Astrocyte (in vitro differentiated cells and primary cell): Measurements from ENCODE around the gene TNFAIP6. TPM values are rescaled to one million over a fixed set of nuclear protein-coding genes. Genes with fewer than 3 reads are reported as not detected.

Experiments
- DNase-seq: peaks from one replicate; pipeline ENCODE4 v3.0.0-alpha.2; 2010; ENCODE audit warnings: low read depth
- FAIRE-seq: peaks from 2 replicates; lab custom pipeline; 2011; peaks lifted over from hg19 to GRCh38; lab: Jason Lieb, UNC
- H2AFZ ChIP-seq: 2 replicates; pipeline ENCODE4 v1.6.0; 2012; ENCODE audit warnings: low read depth, low read length, inconsistent platforms
- H3K27ac ChIP-seq: 2 replicates; pipeline ENCODE4 v1.5.1; 2011; ENCODE audit warnings: low read depth, low read length, inconsistent platforms
- H3K27me3 ChIP-seq: 2 replicates; pipeline ENCODE4 v1.6.0; 2011; ENCODE audit warnings: low read length, inconsistent platforms; ENCODE audit not compliant: insufficient read depth
- H3K36me3 ChIP-seq: 2 replicates; pipeline ENCODE4 v1.5.1; 2011; ENCODE audit warnings: low read length, inconsistent platforms; ENCODE audit not compliant: insufficient read depth
- H3K4me1 ChIP-seq: 2 replicates; pipeline ENCODE4 v1.5.1; 2011; ENCODE audit warnings: low read length, inconsistent platforms; ENCODE audit not compliant: insufficient read depth
- H3K4me2 ChIP-seq: 2 replicates; pipeline ENCODE4 v1.6.0; 2012; ENCODE audit warnings: low read length, inconsistent platforms
- H3K4me3 ChIP-seq: 2 replicates; pipeline ENCODE4 v1.5.1; 2011; ENCODE audit warnings: low read depth, mild to moderate bottlenecking, low read length, inconsistent platforms; ENCODE audit not compliant: insufficient read depth
- H3K79me2 ChIP-seq: 2 replicates; pipeline ENCODE4 v1.6.0; 2012; ENCODE audit warnings: mild to moderate bottlenecking, low read length, inconsistent platforms; ENCODE audit not compliant: insufficient read depth
- H3K9ac ChIP-seq: 2 replicates; pipeline ENCODE4 v1.6.0; 2012; ENCODE audit warnings: mild to moderate bottlenecking, low read length, inconsistent platforms
- H3K9me3 ChIP-seq: 2 replicates; pipeline ENCODE4 v1.5.1; 2012; ENCODE audit warnings: low read depth, mild to moderate bottlenecking, low read length, inconsistent platforms; ENCODE audit not compliant: insufficient read depth
- H4K20me1 ChIP-seq: 2 replicates; pipeline ENCODE4 v1.6.0; 2012; ENCODE audit warnings: low read length, inconsistent platforms; ENCODE audit not compliant: insufficient read depth
- H3K27ac Mint-ChIP-seq: one replicate; pipeline ENCODE4 v1.8.0; 2021; ENCODE audit warnings: mild to moderate bottlenecking, mixed read lengths; ENCODE audit not compliant: unreplicated experiment
- H3K27me3 Mint-ChIP-seq: one replicate; pipeline ENCODE4 v1.8.0; 2021; ENCODE audit warnings: low read depth, mixed read lengths; ENCODE audit not compliant: unreplicated experiment
- H3K36me3 Mint-ChIP-seq: one replicate; pipeline ENCODE4 v1.8.0; 2021; ENCODE audit warnings: low read depth, mixed read lengths; ENCODE audit not compliant: unreplicated experiment
- H3K4me1 Mint-ChIP-seq: one replicate; pipeline ENCODE4 v1.8.0; 2021; ENCODE audit warnings: low read depth, mixed read lengths; ENCODE audit not compliant: unreplicated experiment
- H3K4me3 Mint-ChIP-seq: one replicate; pipeline ENCODE4 v1.8.0; 2021; ENCODE audit warnings: mild to moderate bottlenecking, moderate library complexity, mixed read lengths; ENCODE audit not compliant: unreplicated experiment
- H3K9me3 Mint-ChIP-seq: one replicate; pipeline ENCODE4 v1.8.0; 2021; ENCODE audit warnings: mild to moderate bottlenecking, mixed read lengths; ENCODE audit not compliant: unreplicated experiment
- EZH2 ChIP-seq: IDR thresholded peaks from 2 replicates; pipeline ENCODE4 v1.6.1; 2012; ENCODE audit warnings: mild to moderate bottlenecking, low read length, inconsistent platforms; ENCODE audit not compliant: insufficient read depth
- total RNA-seq: library from RNA; stranded (reverse); gene quantifications from 2 replicates; pipeline ENCODE4 v1.2.1, GENCODE V29; 2021
- TF ChIP-seq, protein P1 (sequence below): IDR thresholded peaks from 2 replicates; pipeline ENCODE4 v1.5.1; 2011; ENCODE audit warnings: low read depth, mild to moderate bottlenecking, inconsistent platforms, low read length, moderate library complexity; ENCODE audit not compliant: insufficient read depth

Gene TNFAIP6
- total RNA-seq, 1 donor from 2014 or later = 0.75 TPM

DNA sequence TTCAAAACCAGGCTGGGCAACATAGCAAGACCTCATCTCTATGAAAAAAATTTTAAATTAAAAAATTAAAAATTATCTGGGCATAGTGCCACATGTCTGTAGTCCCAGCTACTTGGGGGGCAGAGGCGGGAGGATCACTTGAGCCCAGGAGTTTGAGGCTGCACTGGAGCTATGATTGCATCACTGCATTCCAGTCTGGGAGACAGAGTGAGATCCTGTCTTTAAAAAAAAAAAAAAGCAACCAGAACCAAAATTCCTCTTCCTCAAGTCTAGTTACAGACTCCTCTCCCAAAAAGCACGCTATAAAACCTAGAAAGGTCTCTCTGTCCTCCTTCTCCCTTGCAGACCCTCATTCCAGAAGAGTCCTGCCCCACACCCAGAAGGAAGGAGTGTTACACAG lies 23.9 kb downstream of the TNFAIP6 start:
- Histone ChIP-seq H3K4me1 (no peaks in the 10 kb centered on the region), H3K4me2 (no peak overlapping the region), H3K27me3 (no peaks in the 10 kb centered on the region), H3K36me3 (no peaks in the 10 kb centered on the region), H3K9me3 (no peaks in the 10 kb centered on the region), H2AFZ (peak overlapping the region; percentile 47), H3K79me2 (no peaks in the 10 kb centered on the region), H3K4me3 (no peak overlapping the region), H3K9ac (no peak overlapping the region), H4K20me1 (no peaks in the 10 kb centered on the region), H3K27ac (no peak overlapping the region)
- DNase-seq (peak; percentile 61), FAIRE-seq (no peak)
- H3K4me1 Mint-ChIP-seq = peaks cover 14% of the 10 kb centered on the region
- no peaks in the 10 kb centered on the region for H3K9me3 Mint-ChIP-seq
- H3K27me3 Mint-ChIP-seq = no peaks in the 10 kb centered on the region
- peak overlapping the region; percentile 99 for H3K27ac Mint-ChIP-seq
- no peaks in the 10 kb centered on the region for H3K36me3 Mint-ChIP-seq
- TF ChIP-seq EZH2 = no peak
- TF ChIP-seq, protein P1, sequence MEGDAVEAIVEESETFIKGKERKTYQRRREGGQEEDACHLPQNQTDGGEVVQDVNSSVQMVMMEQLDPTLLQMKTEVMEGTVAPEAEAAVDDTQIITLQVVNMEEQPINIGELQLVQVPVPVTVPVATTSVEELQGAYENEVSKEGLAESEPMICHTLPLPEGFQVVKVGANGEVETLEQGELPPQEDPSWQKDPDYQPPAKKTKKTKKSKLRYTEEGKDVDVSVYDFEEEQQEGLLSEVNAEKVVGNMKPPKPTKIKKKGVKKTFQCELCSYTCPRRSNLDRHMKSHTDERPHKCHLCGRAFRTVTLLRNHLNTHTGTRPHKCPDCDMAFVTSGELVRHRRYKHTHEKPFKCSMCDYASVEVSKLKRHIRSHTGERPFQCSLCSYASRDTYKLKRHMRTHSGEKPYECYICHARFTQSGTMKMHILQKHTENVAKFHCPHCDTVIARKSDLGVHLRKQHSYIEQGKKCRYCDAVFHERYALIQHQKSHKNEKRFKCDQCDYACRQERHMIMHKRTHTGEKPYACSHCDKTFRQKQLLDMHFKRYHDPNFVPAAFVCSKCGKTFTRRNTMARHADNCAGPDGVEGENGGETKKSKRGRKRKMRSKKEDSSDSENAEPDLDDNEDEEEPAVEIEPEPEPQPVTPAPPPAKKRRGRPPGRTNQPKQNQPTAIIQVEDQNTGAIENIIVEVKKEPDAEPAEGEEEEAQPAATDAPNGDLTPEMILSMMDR = no peak
- H3K4me3 Mint-ChIP-seq = peak overlapping the region; percentile 60

DNA sequence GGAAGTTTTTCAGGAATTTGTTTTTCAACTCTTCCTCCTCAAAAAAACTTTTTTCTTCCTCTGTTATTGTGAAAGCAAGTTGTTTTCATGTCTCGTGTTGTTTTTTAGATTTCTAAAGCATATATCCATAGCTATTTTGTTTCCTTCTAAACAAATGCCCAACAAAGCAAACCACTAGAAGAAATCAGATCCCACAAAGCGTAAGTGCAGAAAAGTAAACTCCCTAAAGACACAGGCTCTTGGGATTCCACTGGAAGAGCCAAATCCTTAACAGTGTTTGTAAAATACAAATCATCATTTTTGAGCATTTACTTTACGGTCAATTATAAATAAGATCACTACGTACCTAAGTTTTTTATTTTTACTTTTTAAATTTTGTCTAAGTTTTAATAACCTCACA lies 30.6 kb downstream of the TNFAIP6 start:
- Histone ChIP-seq H3K79me2 (no peaks in the 10 kb centered on the region), H3K4me1 (no peaks in the 10 kb centered on the region), H2AFZ (no peak overlapping the region), H4K20me1 (no peaks in the 10 kb centered on the region), H3K9me3 (no peaks in the 10 kb centered on the region), H3K36me3 (no peaks in the 10 kb centered on the region), H3K9ac (no peak overlapping the region), H3K27me3 (no peaks in the 10 kb centered on the region), H3K4me3 (no peak overlapping the region), H3K27ac (no peak overlapping the region), H3K4me2 (no peak overlapping the region)
- TF ChIP-seq, protein P1 = no peak
- TF ChIP-seq EZH2 = no peak
- H3K27me3 Mint-ChIP-seq = no peaks in the 10 kb centered on the region
- H3K27ac Mint-ChIP-seq = no peak overlapping the region
- FAIRE-seq (no peak), DNase-seq (no peak)
- no peaks in the 10 kb centered on the region for H3K36me3 Mint-ChIP-seq
- no peak overlapping the region for H3K4me3 Mint-ChIP-seq
- H3K9me3 Mint-ChIP-seq = no peaks in the 10 kb centered on the region
- H3K4me1 Mint-ChIP-seq = no peaks in the 10 kb centered on the region

DNA sequence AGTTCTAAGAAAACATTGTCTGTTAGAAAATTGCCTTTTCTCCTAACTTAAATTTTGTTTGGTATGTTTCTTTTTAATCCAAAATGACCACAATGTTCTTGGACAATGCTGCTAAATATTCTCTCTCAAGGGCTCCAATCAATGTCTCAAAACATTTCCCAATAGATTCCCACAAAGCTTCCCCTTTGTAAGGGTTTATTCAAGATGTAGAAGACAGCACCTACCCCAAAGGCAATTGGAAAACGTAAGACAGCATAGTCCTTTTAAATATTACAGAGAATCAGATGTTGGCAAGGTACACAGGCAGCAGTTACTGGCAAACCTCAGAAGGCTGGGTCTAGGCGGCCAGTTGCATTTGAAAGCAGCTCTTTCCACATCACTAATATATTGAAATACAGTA lies 34.0 kb downstream of the TNFAIP6 start:
- Mint-ChIP-seq H3K4me3 (no peak overlapping the region), H3K4me1 (no peaks in the 10 kb centered on the region), H3K9me3 (peaks cover 7% of the 10 kb centered on the region), H3K36me3 (no peaks in the 10 kb centered on the region), H3K27me3 (no peaks in the 10 kb centered on the region), H3K27ac (no peak overlapping the region)
- FAIRE-seq = no peak
- Histone ChIP-seq H3K4me3 (no peak overlapping the region), H3K4me1 (no peaks in the 10 kb centered on the region), H2AFZ (no peak overlapping the region), H3K79me2 (no peaks in the 10 kb centered on the region), H3K27ac (no peak overlapping the region), H3K9ac (no peak overlapping the region), H4K20me1 (no peaks in the 10 kb centered on the region), H3K4me2 (no peak overlapping the region), H3K36me3 (no peaks in the 10 kb centered on the region), H3K9me3 (no peaks in the 10 kb centered on the region), H3K27me3 (no peaks in the 10 kb centered on the region)
- TF ChIP-seq, protein P1 = no peak
- no peak for TF ChIP-seq EZH2
- no peak for DNase-seq
